Measurements from ENCODE around the gene VIP.
"Not testable (repeated sequence)": the region's sequence is repeated elsewhere in the genome, so short reads cannot be mapped to it uniquely, and the experiment has no call there.

The VIP gene

DNA sequence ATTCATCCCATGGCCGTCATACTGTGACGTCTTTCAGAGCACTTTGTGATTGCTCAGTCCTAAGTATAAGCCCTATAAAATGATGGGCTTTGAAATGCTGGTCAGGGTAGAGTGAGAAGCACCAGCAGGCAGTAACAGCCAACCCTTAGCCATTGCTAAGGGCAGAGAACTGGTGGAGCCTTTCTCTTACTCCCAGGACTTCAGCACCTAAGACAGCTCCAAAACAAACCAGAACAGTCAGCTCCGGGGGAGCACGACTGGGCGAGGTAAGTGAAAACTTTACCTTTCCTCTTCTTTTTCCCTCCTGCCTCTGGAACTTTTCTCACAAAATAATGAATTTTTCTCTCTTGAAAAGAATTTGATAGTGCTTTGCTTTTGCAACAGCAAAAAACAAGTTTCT, at the start of gene VIP:
TSS of gene VIP (plus strand) at position 104 of the 400 bp plus-strand sequence. CDS start 1,381 bp downstream, outside the sequence.
- no peak for DNase-seq (ENCODE audit: low read depth)

- no peak for DNase-seq (ENCODE audit: low read depth)
Measured at GRCh38 chr6:152701081-152701862, 49.3 kb upstream of the VIP start.

GRCh38 chr6:152701863-152702401, 48.7 kb upstream of the VIP start:
- no peak for DNase-seq (ENCODE audit: low read depth)

- DNase-seq (ENCODE audit: low read depth), result not testable (repeated sequence)
Measured at GRCh38 chr6:152703750-152704149, 46.8 kb upstream of the VIP start.

DNA sequence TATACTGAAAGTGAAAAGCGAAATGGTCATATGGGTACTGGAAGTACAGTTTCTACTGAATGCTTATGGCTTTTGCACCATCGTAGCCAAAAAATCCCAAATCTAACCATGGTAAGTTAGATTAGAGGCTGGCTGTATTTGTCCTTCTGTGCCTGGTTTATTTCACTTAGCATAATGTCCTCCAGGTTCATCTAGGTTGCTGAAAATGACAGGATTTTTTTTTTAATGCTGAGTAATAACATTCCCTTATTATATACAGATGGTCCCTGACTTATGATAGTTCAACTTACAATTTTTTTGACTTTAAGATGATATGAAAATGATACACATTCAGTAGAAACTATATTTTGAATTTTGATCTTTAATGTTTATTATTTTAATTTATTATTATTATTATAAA, 45.3 kb upstream of the VIP start:
- no peak for DNase-seq (ENCODE audit: low read depth)

- DNase-seq (ENCODE audit: low read depth), result no peak
Measured at GRCh38 chr6:152716322-152716721, 34.3 kb upstream of the VIP start.

DNA sequence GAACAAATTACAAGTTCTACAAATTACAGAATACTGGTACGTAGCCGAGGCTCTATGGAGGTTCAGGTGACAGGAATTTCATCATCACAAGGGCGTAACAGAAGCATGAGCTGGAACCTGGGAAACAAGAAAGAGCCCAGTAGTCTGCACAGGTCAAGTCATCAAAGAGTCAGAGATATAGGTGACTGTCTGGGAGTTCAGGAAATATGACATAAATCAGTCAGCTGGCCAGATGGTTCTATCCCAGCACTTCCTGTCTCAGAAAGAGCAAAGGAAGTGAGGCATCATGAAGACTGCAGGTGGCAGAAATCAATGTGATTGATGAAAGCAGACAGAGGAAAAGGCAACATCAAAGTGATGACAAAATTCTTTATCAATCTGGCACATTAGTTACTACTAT, 29.6 kb upstream of the VIP start:
- DNase-seq (ENCODE audit: low read depth), result no peak

GRCh38 chr6:152721956-152722355, 28.6 kb upstream of the VIP start:
- no peak for DNase-seq (ENCODE audit: low read depth)

- DNase-seq (ENCODE audit: low read depth), result no peak
Measured at GRCh38 chr6:152723398-152723797, 27.2 kb upstream of the VIP start.

DNA sequence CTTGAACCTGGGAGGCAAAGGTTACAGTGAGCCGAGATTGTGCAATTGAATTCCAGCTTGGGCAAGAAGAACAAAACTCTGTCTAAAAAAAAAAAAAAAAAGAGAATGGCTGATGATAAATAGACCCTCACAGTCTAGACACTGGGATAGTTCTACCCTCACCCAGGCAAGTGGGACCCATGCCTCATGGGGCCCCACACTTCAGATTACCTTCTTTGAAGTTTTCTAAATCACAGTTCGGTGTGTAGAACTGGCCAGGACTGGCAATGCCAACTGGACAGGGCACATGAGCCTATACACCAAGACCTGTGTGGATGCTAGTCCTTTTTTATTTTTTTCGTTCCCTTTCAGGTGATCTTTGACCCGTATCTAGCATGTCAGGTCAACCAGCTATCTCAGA, 24.3 kb upstream of the VIP start:
- no peak for DNase-seq (ENCODE audit: low read depth)

DNA sequence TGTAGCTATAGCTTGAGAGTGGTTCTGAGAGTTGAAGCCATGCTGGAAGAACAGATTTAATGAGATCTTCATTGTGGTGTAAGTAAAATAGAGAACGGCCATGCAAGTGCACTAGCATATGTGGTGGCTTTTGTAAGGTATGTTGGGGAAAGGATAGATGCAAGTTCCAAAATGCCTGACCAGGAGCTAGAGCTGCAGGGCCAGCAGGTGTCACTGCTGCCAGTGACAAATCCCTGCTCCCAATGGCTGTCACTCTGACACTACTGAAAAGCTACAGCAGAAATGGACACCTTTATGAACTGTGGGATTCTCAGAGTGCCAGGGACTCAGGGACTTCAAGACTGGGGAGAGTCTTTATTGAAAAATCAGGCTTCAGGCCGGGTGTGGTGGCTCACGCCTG, 23.1 kb upstream of the VIP start:
- no peak for DNase-seq (ENCODE audit: low read depth)

DNA sequence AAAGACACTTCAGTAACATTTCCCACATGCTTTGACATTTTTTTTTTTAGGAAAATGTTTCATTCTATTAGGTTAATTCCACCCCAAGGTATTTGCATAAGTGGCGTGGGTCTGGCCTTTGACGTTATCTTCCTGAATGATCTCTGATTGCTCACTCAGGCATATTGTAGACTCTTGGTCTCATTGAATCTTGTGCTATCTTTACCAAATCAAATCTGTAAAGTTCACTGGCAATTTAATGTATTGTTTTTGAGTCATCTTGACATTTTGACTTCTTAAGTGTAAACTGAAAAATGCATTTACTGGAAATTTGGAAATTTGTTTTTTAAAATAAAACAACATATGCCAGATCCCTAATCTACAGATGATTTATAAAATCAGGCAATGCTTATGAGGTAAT, 16.0 kb upstream of the VIP start:
- no peak for DNase-seq (ENCODE audit: low read depth)

GRCh38 chr6:152736687-152737273, 13.8 kb upstream of the VIP start:
- no peak for DNase-seq (ENCODE audit: low read depth)

DNA sequence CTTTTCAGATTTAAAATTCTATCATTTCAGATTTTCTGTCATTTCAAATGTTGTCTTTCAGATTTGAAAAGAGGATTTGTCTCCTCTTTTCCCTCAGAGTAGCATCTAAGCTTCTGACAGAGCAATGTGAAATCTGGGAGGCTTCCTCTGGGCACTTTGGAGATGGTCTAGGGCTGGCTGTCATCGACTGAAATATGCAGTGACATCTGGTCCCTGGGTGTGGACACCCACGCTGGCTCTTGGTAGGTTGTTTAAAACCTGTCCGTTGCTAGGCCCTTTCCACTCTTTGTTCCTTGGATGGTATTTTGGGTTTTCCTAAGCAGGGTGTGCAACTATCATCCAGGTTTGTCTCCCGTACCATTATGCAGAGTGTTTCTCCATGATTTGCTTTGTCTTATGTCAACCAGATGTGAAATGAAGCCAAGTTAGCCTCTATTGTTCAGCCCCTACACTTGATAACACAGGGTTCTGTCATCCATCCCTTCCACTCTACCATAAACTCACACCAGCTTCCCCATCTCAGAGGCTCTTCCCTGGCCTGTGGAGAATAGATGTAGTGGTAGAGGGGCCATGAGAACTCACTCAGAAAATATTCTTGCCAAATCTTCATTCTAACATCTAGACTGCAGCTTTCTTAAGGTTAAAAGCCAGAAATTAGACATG, 5.0 kb upstream of the VIP start:
- DNase-seq (ENCODE audit: low read depth), result no peak

- no peak for DNase-seq (ENCODE audit: low read depth)
Measured at GRCh38 chr6:152746172-152746553, 4.4 kb upstream of the VIP start.

DNA sequence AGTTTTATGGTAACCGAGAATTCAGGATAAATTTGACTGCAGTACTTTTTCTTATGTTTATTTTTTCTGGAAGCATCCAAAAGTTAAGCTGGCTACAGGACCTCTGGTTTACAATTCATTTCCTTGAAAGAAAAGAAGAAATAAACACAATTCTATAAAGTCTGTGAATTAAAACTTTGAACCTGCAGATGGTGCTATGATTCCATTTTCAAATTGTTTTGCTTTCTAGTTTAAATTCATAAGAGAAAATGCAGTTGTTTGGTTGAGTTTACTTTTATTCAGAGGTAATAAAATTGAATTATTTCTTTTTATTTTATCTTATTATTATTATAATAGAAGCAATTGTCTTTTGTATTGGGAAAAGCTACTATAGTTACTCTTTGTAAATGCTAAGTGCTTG, 1.8 kb upstream of the VIP start:
- DNase-seq (ENCODE audit: low read depth), result no peak

DNA sequence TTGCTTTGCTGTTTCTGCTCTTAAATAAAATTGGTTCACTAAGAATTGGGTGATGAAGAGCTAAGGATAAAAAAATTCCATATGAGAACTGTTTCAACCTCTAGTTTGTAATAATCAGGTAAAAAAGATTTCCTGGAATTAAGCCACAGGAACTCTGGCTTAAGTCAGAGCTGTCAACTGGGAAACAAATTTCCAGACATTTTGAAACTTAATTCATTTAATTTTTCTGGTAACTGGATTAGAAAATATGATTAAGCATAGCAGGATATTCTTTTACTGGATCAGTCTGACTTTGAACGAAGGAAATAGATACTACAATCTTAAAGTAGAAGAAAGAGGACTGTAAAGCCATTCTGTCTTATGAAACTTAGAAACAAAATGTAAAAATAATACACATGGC, 1.3 kb upstream of the VIP start:
- no peak for DNase-seq (ENCODE audit: low read depth)

DNA sequence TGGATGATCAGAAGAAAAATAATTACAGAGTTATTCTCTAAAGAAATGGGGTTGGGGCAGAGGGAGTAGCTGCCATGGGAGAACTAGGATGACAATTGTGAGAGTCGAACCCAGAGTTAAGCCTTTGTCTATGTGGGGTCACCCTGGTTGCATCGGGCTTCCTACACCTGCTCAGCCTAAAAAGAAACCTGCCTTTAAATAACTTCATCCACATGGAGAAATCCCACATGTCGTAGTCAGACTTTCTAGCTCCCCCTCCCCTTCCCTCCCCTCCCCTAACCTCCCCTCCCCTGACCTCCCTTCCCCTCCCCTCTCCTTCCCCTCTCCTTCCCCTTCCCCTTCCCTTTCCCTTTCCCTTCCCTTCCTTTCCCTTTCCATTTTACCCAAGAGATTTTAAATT, 14.7 kb downstream of the VIP start:
- no peak for DNase-seq (ENCODE audit: low read depth)

- no peak for DNase-seq (ENCODE audit: low read depth)
Measured at GRCh38 chr6:152769159-152769558, 18.6 kb downstream of the VIP start.

GRCh38 chr6:152769993-152770392, 19.4 kb downstream of the VIP start:
- DNase-seq (ENCODE audit: low read depth), result no peak

GRCh38 chr6:152771061-152771687, 20.6 kb downstream of the VIP start:
- no peak for DNase-seq (ENCODE audit: low read depth)

DNA sequence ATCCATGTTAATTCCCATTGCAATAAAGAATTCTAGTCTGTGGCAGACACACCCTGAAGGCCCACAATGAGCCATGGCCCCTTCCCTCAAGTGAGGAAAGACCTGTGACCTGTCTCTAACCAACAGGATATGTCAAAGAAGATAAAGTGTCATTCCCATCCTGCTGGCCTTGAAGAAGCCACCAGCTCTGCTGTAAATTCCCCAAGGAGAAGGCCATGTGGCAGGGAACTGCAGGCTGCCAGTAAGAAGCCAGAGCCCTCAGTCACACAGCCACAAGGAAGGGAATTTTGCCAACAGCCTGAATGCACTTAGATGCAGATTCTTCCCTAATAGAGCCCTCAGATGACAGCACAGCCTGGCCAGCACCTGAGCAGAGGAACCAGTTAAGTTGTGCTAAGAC, 24.8 kb downstream of the VIP start:
- no peak for DNase-seq (ENCODE audit: low read depth)

DNA sequence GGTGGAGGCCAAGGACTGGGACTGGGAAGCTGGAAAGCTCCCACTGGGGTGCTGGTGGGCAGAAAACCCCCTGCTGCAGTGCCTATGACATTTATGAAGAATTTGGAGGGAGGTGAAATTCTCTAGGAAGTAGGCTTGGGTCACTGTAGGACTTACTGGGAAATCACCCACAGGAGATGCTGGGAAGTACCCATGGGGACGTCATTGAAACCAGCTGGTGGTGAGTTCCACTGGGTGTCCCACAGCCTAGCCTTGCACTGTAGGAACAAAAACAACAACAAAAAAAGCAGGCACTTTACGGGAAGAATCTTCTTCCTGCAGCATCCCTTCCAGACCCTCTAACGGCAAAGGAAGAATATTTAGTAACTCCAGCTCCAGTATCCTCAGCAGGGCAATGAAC, 26.2 kb downstream of the VIP start:
- no peak for DNase-seq (ENCODE audit: low read depth)
